GM18868 (cell line): ENCODE results near the gene LDHD.

Experiments
- ATAC-seq: cut with Tn5 transposase; IDR thresholded peaks from one replicate; pipeline ENCODE4 v1.9.1; 2021; ENCODE audit warnings: mild to moderate bottlenecking, moderate library complexity; ENCODE audit not compliant: unreplicated experiment

LDHD gene

DNA sequence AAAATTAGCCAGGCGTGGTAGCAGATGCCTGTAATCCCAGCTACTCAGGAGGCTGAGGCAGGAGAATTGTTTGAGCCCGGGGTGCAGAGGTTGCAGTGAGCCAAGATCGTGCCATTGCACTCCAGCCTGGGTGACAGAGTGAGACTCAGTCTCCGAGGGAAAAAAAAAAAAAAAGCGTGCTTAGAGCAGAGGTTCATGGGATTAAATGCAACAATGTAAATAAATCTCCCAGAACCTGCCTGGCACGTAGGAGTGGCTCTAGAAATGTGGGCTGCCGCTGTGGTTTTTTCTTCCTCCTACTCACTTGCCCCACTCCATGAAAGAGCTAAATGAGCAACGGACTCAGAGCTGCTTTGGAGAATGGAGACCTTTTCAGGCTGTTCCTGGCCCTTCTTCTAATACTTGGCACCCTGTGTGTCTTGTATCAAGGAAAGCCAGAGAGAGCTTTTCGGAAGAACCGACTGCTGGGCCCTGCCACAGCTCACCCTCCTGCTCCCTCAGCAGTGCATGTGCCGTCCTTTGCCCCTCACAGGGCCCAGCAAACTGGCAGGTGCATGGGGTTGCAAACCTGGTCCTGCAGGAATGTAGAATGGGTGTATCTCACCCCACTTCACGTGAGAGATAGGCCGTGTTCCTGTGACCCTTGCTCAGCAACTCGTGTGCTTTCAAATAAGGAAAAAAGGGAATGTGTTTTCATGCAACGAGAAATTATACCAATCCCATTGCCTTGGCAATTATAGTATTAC lies 52.0 kb downstream of the LDHD start:
- no peak for ATAC-seq

DNA sequence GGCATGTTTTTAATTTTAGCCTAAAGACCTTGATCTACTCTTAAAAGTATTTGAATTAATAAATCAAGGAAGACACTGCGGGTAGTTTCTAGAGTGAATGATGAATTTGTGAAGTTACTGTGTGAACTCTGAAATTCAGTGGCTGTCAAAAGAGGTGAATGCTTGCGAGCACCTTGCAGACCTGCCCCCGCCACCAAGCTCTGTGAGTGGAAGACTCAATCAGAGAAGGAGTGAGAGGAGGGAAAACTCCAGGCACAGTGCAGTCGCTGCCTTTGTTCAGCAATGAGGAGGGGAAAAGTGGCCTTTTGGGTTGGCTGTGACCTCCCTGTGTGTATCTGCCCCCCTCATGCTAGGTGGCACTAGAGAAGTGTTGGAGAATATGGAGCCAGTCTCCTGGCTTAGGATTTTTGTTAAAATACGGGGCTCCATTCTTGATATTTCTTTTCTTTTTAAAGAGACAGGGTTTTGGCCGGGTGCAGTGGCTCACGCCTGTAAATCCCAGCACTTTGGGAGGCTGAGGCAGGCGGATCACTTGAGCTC lies 53.0 kb downstream of the LDHD start:
- ATAC-seq, result no peak

DNA sequence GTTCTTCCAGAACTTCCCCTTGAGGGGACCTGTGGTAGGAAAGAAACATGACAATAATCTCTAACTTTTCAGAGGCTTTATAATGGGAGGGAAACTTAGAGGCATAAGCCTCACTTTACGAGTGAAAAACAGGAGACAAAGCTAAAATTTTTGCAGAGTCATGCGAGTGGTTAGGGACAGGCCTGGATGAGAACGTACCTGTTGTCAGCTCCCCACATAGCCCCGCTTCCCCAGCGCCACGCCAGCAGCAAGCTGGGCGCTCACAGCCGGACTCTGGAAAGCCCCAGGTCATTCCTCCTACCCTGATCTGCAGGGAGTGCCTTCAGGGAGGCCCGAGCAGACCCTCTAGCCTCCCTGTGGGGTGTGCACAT lies 53.6 kb downstream of the LDHD start:
- no peak for ATAC-seq

DNA sequence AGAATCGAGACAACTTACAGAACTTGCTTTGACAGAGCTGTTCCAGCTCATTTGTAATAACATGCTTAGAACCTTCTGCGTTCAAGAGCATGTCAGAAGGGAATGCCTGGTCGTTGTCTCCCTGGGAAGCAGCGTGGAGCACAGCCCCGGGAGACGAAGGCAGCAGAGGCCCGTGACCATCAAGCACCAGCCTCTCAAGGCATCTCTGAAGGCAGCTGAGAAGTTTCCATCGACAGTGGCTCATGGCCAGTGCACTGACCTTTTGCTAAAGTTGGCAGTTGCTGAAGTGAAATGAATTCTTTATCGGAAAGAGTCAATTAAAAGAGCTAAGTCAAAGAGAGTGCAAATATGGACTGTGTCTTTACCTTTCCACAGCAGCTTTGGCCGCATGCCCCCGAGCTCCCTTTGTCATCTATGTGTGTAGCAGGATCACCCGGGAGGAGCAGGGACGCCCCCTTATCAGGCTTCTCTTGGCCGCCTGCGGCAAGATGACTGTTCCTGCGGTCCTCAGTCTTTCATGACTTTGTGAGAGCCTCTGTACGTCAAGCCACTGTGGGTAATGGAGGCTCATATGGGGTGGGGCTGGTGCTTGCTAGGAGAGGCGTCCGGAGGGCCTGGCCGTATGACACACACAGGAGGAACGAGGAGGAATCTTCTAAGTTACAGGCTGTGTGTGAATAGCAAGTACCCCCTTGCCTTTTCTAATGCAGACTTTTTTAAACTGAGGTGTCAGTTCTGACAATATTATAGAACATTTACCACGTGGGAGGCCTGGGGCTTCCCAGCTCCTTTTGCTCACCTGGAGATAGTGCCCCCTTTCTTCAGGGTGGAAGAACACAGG lies 54.2 kb downstream of the LDHD start:
- no peak for ATAC-seq
